HG03103 (cell line): ENCODE results near the gene APOLD1.
A peak's percentile ranks its signal among the peaks of the same experiment; 100 is the strongest.
"Not testable (repeated sequence)": the region's sequence is repeated elsewhere in the genome, so short reads cannot be mapped to it uniquely, and the experiment has no call there.

Source experiments
- ATAC-seq: cut with Tn5 transposase; IDR thresholded peaks from one replicate; pipeline ENCODE4 v1.9.1; 2021; ENCODE audit warnings: low read depth; ENCODE audit not compliant: unreplicated experiment

APOLD1 gene

GRCh38 chr12:12837025-12837812 is 51.8 kb downstream of the APOLD1 start:
- peak; percentile 62 for ATAC-seq

- ATAC-seq = no peak
These were observed 52.3 kb downstream of the APOLD1 start for GRCh38 chr12:12837813-12838153.

GRCh38 chr12:12839003-12839395 is 53.5 kb downstream of the APOLD1 start:
- no peak for ATAC-seq

GRCh38 chr12:12839439-12839838 is 54.0 kb downstream of the APOLD1 start:
- not testable (repeated sequence) for ATAC-seq

- ATAC-seq = no peak
These were observed 54.6 kb downstream of the APOLD1 start for GRCh38 chr12:12839873-12840579.

GRCh38 chr12:12840580-12840899 is 55.1 kb downstream of the APOLD1 start:
- ATAC-seq = no peak
